Heart right ventricle (tissue), 16 donors: Measurements from ENCODE around the gene SLC30A7. TPM values are rescaled to one million over a fixed set of nuclear protein-coding genes. Genes with fewer than 3 reads are reported as not detected.
"Not testable (repeated sequence)": the region's sequence is repeated elsewhere in the genome, so short reads cannot be mapped to it uniquely, and the experiment has no call there.

Source experiments
- ATAC-seq, 8 donors: fragments of 200-7000 bp; cut with Tn5 transposase; one replicate each; pipeline ENCODE4 v1.9.1; 2020; ENCODE audit warnings: mild to moderate bottlenecking in 8 of 8, moderate library complexity in 8 of 8, moderate number of reproducible peaks in 1 of 8
- DNase-seq, 2 donors: peaks; one replicate each; pipeline ENCODE4 v3.0.0-alpha.2; 2020
- H3K27ac ChIP-seq, 10 donors: fragments of 200-600 bp; sonication (generic) in 2 of 10; one replicate each; pipeline versions ENCODE4 v1.5.0 to v1.8.0; 2020 to 2022; ENCODE audit warnings: mild to moderate bottlenecking in 3 of 10
- H3K27me3 ChIP-seq, 7 donors: fragments of 200-600 bp; one replicate each; pipeline ENCODE4 v1.8.0; 2021 to 2022; ENCODE audit warnings: mild to moderate bottlenecking in 2 of 7
- H3K36me3 ChIP-seq, 9 donors: fragments of 200-600 bp; sonication (generic) in 1 of 9; one replicate each; pipeline versions ENCODE4 v1.5.0 to v1.8.0; 2020 to 2022; ENCODE audit warnings: mild to moderate bottlenecking in 2 of 9
- H3K4me1 ChIP-seq, 9 donors: fragments of 200-600 bp; sonication (generic) in 1 of 9; one replicate each; pipeline versions ENCODE4 v1.5.0 to v1.8.0; 2020 to 2022; ENCODE audit warnings: mild to moderate bottlenecking in 4 of 9
- H3K4me3 ChIP-seq, 10 donors: fragments of 200-600 bp; sonication (generic) in 2 of 10; one replicate each; pipeline versions ENCODE4 v1.5.0 to v1.8.0; 2020 to 2022; ENCODE audit warnings: mild to moderate bottlenecking in 7 of 10, moderate library complexity in 2 of 10
- H3K9me3 ChIP-seq, 11 donors: fragments of 200-600 bp in 10 of 11; sonication (generic) in 2 of 11; one replicate each; pipeline versions ENCODE4 v1.5.0 to v1.8.0; 2013 to 2022; ENCODE audit warnings: mild to moderate bottlenecking in 2 of 11, control low read depth in 1 of 11, moderate library complexity in 1 of 11
- CTCF ChIP-seq, 9 donors: fragments of 200-600 bp; sonication (generic) in 2 of 9; IDR thresholded peaks; one replicate each; pipeline versions ENCODE4 v1.5.0 to v1.8.0; 2021 to 2022; ENCODE audit warnings: antibody characterized with exemption in 9 of 9, mild to moderate bottlenecking in 5 of 9, moderate library complexity in 1 of 9
- WGBS, 2 donors: extraction: QIAGEN DNeasy Blood & Tissue Kit; methylation state at CpG; one replicate each; pipeline ENCODE4 v1.1.7; 2013; ENCODE audit warnings: inconsistent platforms in 1 of 2; 5-methylcytosine and 5-hydroxymethylcytosine counted together
- intact Hi-C, 10 donors: fragments of 100-400 bp; cut with DNase I; formaldehyde crosslinking; loops; one replicate each; pipeline versions ENCODE4 v1.11.1 to v1.14.2; 2022
- polyA plus RNA-seq, 2 donors: library from polyadenylated mRNA; stranded (reverse); fragments of 200-250 nt; gene quantifications; one replicate each; pipeline ENCODE4 v1.2.3, GENCODE V29; 2013
- total RNA-seq, 10 donors: library from RNA; stranded (reverse); fragmentation: NEBNext Ultra II Directional in 3 of 10; extraction: Animal tissue kit (Norgen Biotek cat#: 25700) in 3 of 10; gene quantifications; one replicate each; pipeline versions ENCODE4 v1.2.1 to v1.2.4, GENCODE V29; 2021 to 2023
- donor health status: Arrhythmogenic right ventricular cardiomyopathy.
- donor health status: ischemic (EF 13 %, LVEDD 7.1; RV severe dilation, severe dysfunction).
- donor health status: healthy with polysubstance abuse.
- donor health status: DM: no; HTN: yes; CAD: no.
- donor health status: DM: no; HTN: no; CAD: no.
- donor health status: ischemic (EF 25% LVEDD 6.9; RV normal size, moderate dysfunction).
- donor health status: ischemic (EF 25% LVEDD 5.7; RV mildly dilated, moderate dysfunction).
- donor health status: healthy.
- donor health status: DM: yes; HTN: yes; CAD: no.
- donor health status: Ischemic cardiomyopathy.
- donor health status: ischemic (EF 35%, LVEDD 5.7; RV mildly dilated, moderate dysfunction).
- donor health status: nonischemic (EF 11% LVEDD 7.7; RV severe dilation, severe dysfunction).
- donor health status: DM: yes; HTN: yes; CAD: no.
- donor health status: PGD.
- donor health status: ischemic (EF 29% LVEDD 5.4; RV normal size, mild dysfunction).
- donor health status: nonischemic (EF 23%, LVEDD 6.1; RV moderate dilation, normal function).

SLC30A7 gene
- total and polyA plus RNA-seq, 12 donors: 1.7 to 16.2 (median 5.7) TPM

- 92 to 95% methylated on average over 3 of the region's 3 CpGs for WGBS, 2 donors
- no peak for DNase-seq
- intact Hi-C loops: no loop called here
Observed at GRCh38 chr1:100881687-100882086, 14.2 kb upstream of the SLC30A7 start.

GRCh38 chr1:100882698-100883097, 13.2 kb upstream of the SLC30A7 start:
- intact Hi-C loops: no loop called here
- WGBS, 2 donors: 58 to 61% methylated on average over 2 of the region's 2 CpGs

More at GRCh38 chr1:100881687-100882086, 14.2 kb upstream of the SLC30A7 start:
- H3K4me3 ChIP-seq: no peak overlapping the region
- no peak for TF ChIP-seq CTCF (IDR thresholded peaks at IDR 0.05)
- H3K27ac ChIP-seq: no peak overlapping the region
- H3K27me3 ChIP-seq: no peaks in the 10 kb centered on the region
- ATAC-seq: no peak
- no peaks in the 10 kb centered on the region for H3K9me3 ChIP-seq
- peaks cover 0 to 14% (median 0%) of the 10 kb centered on the region in 9 donors for H3K36me3 ChIP-seq
- H3K4me1 ChIP-seq: peaks cover 0 to 7% (median 0%) of the 10 kb centered on the region in 9 donors

GRCh38 chr1:100883963-100884362, 11.9 kb upstream of the SLC30A7 start:
- no peak for DNase-seq
- Histone ChIP-seq H3K27me3 (no peaks in the 10 kb centered on the region), H3K27ac (no peak overlapping the region), H3K9me3 (no peaks in the 10 kb centered on the region), H3K4me1 (peaks cover 0 to 7% (median 0%) of the 10 kb centered on the region in 9 donors), H3K36me3 (no peaks in the 10 kb centered on the region), H3K4me3 (no peak overlapping the region)
- 72 to 76% methylated on average over 4 of the region's 4 CpGs for WGBS, 2 donors
- intact Hi-C loops: no loop called here
- no peak for TF ChIP-seq CTCF (IDR thresholded peaks at IDR 0.05)
- ATAC-seq: no peak

More at GRCh38 chr1:100882698-100883097, 13.2 kb upstream of the SLC30A7 start:
- Histone ChIP-seq H3K36me3 (peaks cover 0 to 6% (median 0%) of the 10 kb centered on the region in 9 donors), H3K4me1 (peaks cover 0 to 7% (median 0%) of the 10 kb centered on the region in 9 donors), H3K4me3 (no peak overlapping the region), H3K9me3 (no peaks in the 10 kb centered on the region), H3K27ac (no peak overlapping the region), H3K27me3 (no peaks in the 10 kb centered on the region)
- DNase-seq (no peak), ATAC-seq (peak in 2 of 8 donors; percentile 41 to 69)
- no peak for TF ChIP-seq CTCF (IDR thresholded peaks at IDR 0.05)

- intact Hi-C loops: not testable (repeated sequence)
- WGBS, 2 donors: 95 to 97% methylated on average over 1 of the region's 1 CpG
Observed at GRCh38 chr1:100889007-100889406, 6.9 kb upstream of the SLC30A7 start.

GRCh38 chr1:100889869-100890482, 5.9 kb upstream of the SLC30A7 start:
- H3K36me3 ChIP-seq, H3K27ac ChIP-seq, H3K27me3 ChIP-seq, DNase-seq, ATAC-seq, H3K4me3 ChIP-seq: not testable (repeated sequence)
- Histone ChIP-seq H3K4me1 (peaks cover 0 to 19% (median 8%) of the 10 kb centered on the region in 9 donors), H3K9me3 (peaks cover 0 to 17% (median 0%) of the 10 kb centered on the region in 11 donors)
- WGBS, 2 donors: 96 to 97% methylated on average over 2 of the region's 2 CpGs
- intact Hi-C loops: loop anchor here in 3 of 10 donors (10.0 kb wide), 3 partner anchors 535 to 1085 kb away; partner anchors contain the start of genes CDC14A (in 1 of the 3) and DBT (in 1 of the 3)

More at GRCh38 chr1:100889007-100889406, 6.9 kb upstream of the SLC30A7 start:
- H3K9me3 ChIP-seq: peaks cover 0 to 17% (median 0%) of the 10 kb centered on the region in 11 donors
- DNase-seq, H3K36me3 ChIP-seq, ATAC-seq, H3K27me3 ChIP-seq, H3K27ac ChIP-seq, H3K4me3 ChIP-seq: not testable (repeated sequence)
- H3K4me1 ChIP-seq: peaks cover 0 to 13% (median 6%) of the 10 kb centered on the region in 9 donors
